ENCODE results near the gene GPR132. TPM values are rescaled to one million over a fixed set of nuclear protein-coding genes. Genes with fewer than 3 reads are reported as not detected.

Gene GPR132, protein sequence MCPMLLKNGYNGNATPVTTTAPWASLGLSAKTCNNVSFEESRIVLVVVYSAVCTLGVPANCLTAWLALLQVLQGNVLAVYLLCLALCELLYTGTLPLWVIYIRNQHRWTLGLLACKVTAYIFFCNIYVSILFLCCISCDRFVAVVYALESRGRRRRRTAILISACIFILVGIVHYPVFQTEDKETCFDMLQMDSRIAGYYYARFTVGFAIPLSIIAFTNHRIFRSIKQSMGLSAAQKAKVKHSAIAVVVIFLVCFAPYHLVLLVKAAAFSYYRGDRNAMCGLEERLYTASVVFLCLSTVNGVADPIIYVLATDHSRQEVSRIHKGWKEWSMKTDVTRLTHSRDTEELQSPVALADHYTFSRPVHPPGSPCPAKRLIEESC
- 2.3 TPM for total RNA-seq

GRCh38 chr14:105065280-105066228, at the start of gene GPR132:
Gene GPR132 (minus strand): TSS chr14:105065430. CDS start chr14:105055420, 10,010 bp downstream.

GRCh38 chr14:105020815-105021655, 44.2 kb downstream of the GPR132 start, which contains the start of gene CDCA4:
Gene CDCA4 (minus strand): TSS chr14:105021083. CDS start chr14:105011929, 9,154 bp downstream.

Small RNAs within 50 kb of the gene (small RNA-seq; reads per million reads assigned to genes)
- gene AL512356.2 (ENCODE audit: low replicate concordance) = not detected

Other genes starting within 250 kb of the GPR132 start
- 14.5 TPM for gene CEP170B, start 200.2 kb downstream of the GPR132 start, total RNA-seq
- gene PLD4, start 140.6 kb downstream of the GPR132 start, total RNA-seq = 16.2 TPM
- 2.6 TPM for gene AHNAK2, start 87.1 kb downstream of the GPR132 start, total RNA-seq
- gene CLBA1, start 79.6 kb downstream of the GPR132 start, total RNA-seq = 17.3 TPM
- 19.9 TPM for gene CDCA4, start 44.3 kb downstream of the GPR132 start, total RNA-seq
- gene JAG2, start 103.3 kb upstream of the GPR132 start, total RNA-seq = 17.4 TPM
- 22.9 TPM for gene NUDT14, start 115.9 kb upstream of the GPR132 start, total RNA-seq
- 38.4 TPM for gene BTBD6, start 183.1 kb upstream of the GPR132 start, total RNA-seq
- 59.5 TPM for gene BRF1, start 235.6 kb upstream of the GPR132 start, total RNA-seq
- 94.1 TPM for gene PACS2, start 249.3 kb upstream of the GPR132 start, total RNA-seq